GM12891 (cell line): ENCODE measurements around the gene ADM5.

Experiments used
- POLR2A ChIP-seq: IDR thresholded peaks from 2 replicates; pipeline ENCODE4 v1.6.1; 2011; ENCODE audit warnings: low read depth, low read length, control low read depth
- POLR2AphosphoS5 ChIP-seq: IDR thresholded peaks from 2 replicates; pipeline ENCODE4 v1.6.1; 2011; ENCODE audit warnings: low read depth, low read length, control low read depth
- POU2F2 ChIP-seq: IDR thresholded peaks from 2 replicates; pipeline ENCODE4 v1.6.1; 2011; ENCODE audit warnings: low read depth, mild to moderate bottlenecking, control low read depth, low read length, moderate library complexity
- TAF1 ChIP-seq: IDR thresholded peaks from 2 replicates; pipeline ENCODE4 v1.6.1; 2011; ENCODE audit warnings: low read depth, low read length, control low read depth

DNA sequence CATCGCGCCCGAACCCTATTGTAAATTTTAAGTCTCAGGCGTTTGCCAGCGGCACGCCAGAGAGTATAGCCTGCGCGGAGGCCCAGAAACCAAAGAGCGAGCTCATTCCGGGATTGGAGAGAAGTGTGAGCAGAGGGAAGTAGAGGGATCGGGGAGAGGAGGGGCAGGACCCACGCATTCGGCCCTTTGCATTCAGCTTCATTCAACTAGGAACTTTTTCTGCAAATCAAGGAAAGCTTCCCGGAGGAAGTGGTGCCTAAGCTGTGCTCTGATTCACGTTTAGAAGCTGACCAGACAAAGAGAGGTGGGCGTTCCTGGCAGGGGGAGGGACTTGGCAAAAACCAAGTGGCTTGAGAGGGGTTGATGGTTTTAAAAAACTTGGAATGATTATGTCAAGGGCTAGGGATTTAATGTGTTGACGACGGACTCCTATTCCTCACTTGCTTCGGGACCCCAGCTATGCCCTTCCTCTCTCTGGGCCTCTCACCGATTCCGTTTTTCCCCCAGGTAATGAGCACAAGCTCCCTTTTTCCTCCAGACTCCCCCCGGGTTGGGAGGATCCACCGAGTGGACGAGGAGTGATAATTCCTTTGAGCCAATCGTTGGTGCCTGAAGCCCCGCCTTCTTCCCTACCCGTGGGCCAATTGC is 13.1 kb upstream of the ADM5 start:
- peak; percentile 94 for TF ChIP-seq POLR2A
- TF ChIP-seq TAF1: peak; percentile 92
- peak; percentile 89 for TF ChIP-seq POLR2AphosphoS5
- peak; percentile 53; the same call in 1 of the 2 replicates for TF ChIP-seq POU2F2
